Measurements from ENCODE around the gene ARHGAP24.
"Not testable (repeated sequence)": the region's sequence is repeated elsewhere in the genome, so short reads cannot be mapped to it uniquely, and the experiment has no call there.

Gene ARHGAP24

GRCh38 chr4:85905761-85906160 is 430.8 kb downstream of the ARHGAP24 start:
- DNase-seq (ENCODE audit: low read depth, low spot score), result no peak

GRCh38 chr4:85907001-85907400 is 432.1 kb downstream of the ARHGAP24 start:
- no peak for DNase-seq (ENCODE audit: low read depth, low spot score)

- DNase-seq (ENCODE audit: low read depth, low spot score), result no peak
These were observed 434.9 kb downstream of the ARHGAP24 start for GRCh38 chr4:85909851-85910250.

GRCh38 chr4:85910985-85911384 is 436.0 kb downstream of the ARHGAP24 start:
- no peak for DNase-seq (ENCODE audit: low read depth, low spot score)

- DNase-seq (ENCODE audit: low read depth, low spot score), result no peak
These were observed 439.2 kb downstream of the ARHGAP24 start for GRCh38 chr4:85913931-85914694.

GRCh38 chr4:85915570-85915969 is 440.6 kb downstream of the ARHGAP24 start:
- not testable (repeated sequence) for DNase-seq (ENCODE audit: low read depth, low spot score)

- no peak for DNase-seq (ENCODE audit: low read depth, low spot score)
These were observed 444.4 kb downstream of the ARHGAP24 start for GRCh38 chr4:85919200-85919887.

GRCh38 chr4:85925071-85925470 is 450.1 kb downstream of the ARHGAP24 start:
- no peak for DNase-seq (ENCODE audit: low read depth, low spot score)

GRCh38 chr4:85928775-85929591 is 454.0 kb downstream of the ARHGAP24 start:
- no peak for DNase-seq (ENCODE audit: low read depth, low spot score)

GRCh38 chr4:85929961-85930665 is 455.2 kb downstream of the ARHGAP24 start:
- no peak for DNase-seq (ENCODE audit: low read depth, low spot score)

GRCh38 chr4:85932500-85933290 is 457.7 kb downstream of the ARHGAP24 start:
- no peak for DNase-seq (ENCODE audit: low read depth, low spot score)

- DNase-seq (ENCODE audit: low read depth, low spot score), result no peak
These were observed 458.3 kb downstream of the ARHGAP24 start for GRCh38 chr4:85933291-85933640.

- DNase-seq (ENCODE audit: low read depth, low spot score), result no peak
These were observed 462.6 kb downstream of the ARHGAP24 start for GRCh38 chr4:85937507-85937906.

- no peak for DNase-seq (ENCODE audit: low read depth, low spot score)
These were observed 463.1 kb downstream of the ARHGAP24 start for GRCh38 chr4:85938062-85938461.

- DNase-seq (ENCODE audit: low read depth, low spot score), result no peak
These were observed 464.0 kb downstream of the ARHGAP24 start for GRCh38 chr4:85938902-85939301.

GRCh38 chr4:85939595-85939994 is 464.6 kb downstream of the ARHGAP24 start:
- DNase-seq (ENCODE audit: low read depth, low spot score), result no peak

GRCh38 chr4:85940151-85940550 is 465.2 kb downstream of the ARHGAP24 start:
- DNase-seq (ENCODE audit: low read depth, low spot score), result no peak

- no peak for DNase-seq (ENCODE audit: low read depth, low spot score)
These were observed 467.2 kb downstream of the ARHGAP24 start for GRCh38 chr4:85942107-85942506.

GRCh38 chr4:85946821-85947220 is 471.9 kb downstream of the ARHGAP24 start:
- DNase-seq (ENCODE audit: low read depth, low spot score), result no peak

- DNase-seq (ENCODE audit: low read depth, low spot score), result no peak
These were observed 476.1 kb downstream of the ARHGAP24 start for GRCh38 chr4:85951099-85951498.

- no peak for DNase-seq (ENCODE audit: low read depth, low spot score)
These were observed 477.6 kb downstream of the ARHGAP24 start for GRCh38 chr4:85952528-85952927.

All from iPS DF 19.7 (cell line).